HG02973 (cell line): Measurements from ENCODE around the gene VPS39.

Experiments
- ATAC-seq: cut with Tn5 transposase; IDR thresholded peaks from one replicate; pipeline ENCODE4 v1.9.1; 2021; ENCODE audit warnings: moderate library complexity; ENCODE audit not compliant: unreplicated experiment

The VPS39 gene

GRCh38 chr15:42159381-42160015 lies 48.6 kb downstream of the VPS39 start:
- ATAC-seq = no peak

- ATAC-seq = no peak
Measured at GRCh38 chr15:42158941-42159340, 49.2 kb downstream of the VPS39 start.

GRCh38 chr15:42157981-42158765 lies 49.9 kb downstream of the VPS39 start:
- no peak for ATAC-seq

- ATAC-seq = no peak
Measured at GRCh38 chr15:42157381-42157780, 50.7 kb downstream of the VPS39 start.

- no peak for ATAC-seq
Measured at GRCh38 chr15:42156243-42156922, 51.7 kb downstream of the VPS39 start, which contains the start of gene PLA2G4F. Gene PLA2G4F, minus strand, starts transcription at chr15:42156636. Its CDS starts 87 bp downstream, at chr15:42156549.

GRCh38 chr15:42155546-42156242 lies 52.4 kb downstream of the VPS39 start:
- ATAC-seq = no peak

GRCh38 chr15:42154956-42155355 lies 53.1 kb downstream of the VPS39 start:
- ATAC-seq = no peak

- no peak for ATAC-seq
Measured at GRCh38 chr15:42154212-42154941, 53.7 kb downstream of the VPS39 start.

GRCh38 chr15:42153874-42154211 lies 54.3 kb downstream of the VPS39 start:
- ATAC-seq = no peak

- no peak for ATAC-seq
Measured at GRCh38 chr15:42152921-42153698, 55.0 kb downstream of the VPS39 start.

GRCh38 chr15:42152196-42152920 lies 55.7 kb downstream of the VPS39 start:
- no peak for ATAC-seq

GRCh38 chr15:42151736-42152135 lies 56.4 kb downstream of the VPS39 start:
- ATAC-seq = no peak

- ATAC-seq = no peak
Measured at GRCh38 chr15:42151141-42151561, 57.0 kb downstream of the VPS39 start.

GRCh38 chr15:42150219-42150970 lies 57.7 kb downstream of the VPS39 start:
- no peak for ATAC-seq

GRCh38 chr15:42149493-42150218 lies 58.4 kb downstream of the VPS39 start:
- no peak for ATAC-seq

GRCh38 chr15:42148808-42149492 lies 59.2 kb downstream of the VPS39 start:
- ATAC-seq = no peak

GRCh38 chr15:42147431-42147735 lies 60.7 kb downstream of the VPS39 start:
- no peak for ATAC-seq
